A549 (cell line): Measurements from ENCODE around the gene VPS52. TPM values are rescaled to one million over a fixed set of nuclear protein-coding genes. Genes with fewer than 3 reads are reported as not detected.

ENCODE experiments used
- ATAC-seq, 2 experiments: fragments of 200-7000 bp in 1 of 2; fragments of >200 bp in 1 of 2; cut with Nextera tagmentation in 1 of 2; cut with Tn5 transposase in 1 of 2; 3 replicates each; pipeline versions ENCODE4 v1.8.0 to v1.9.1; 2018 to 2020; ENCODE audit warnings: mild to moderate bottlenecking in 1 of 2, moderate library complexity in 1 of 2
- CTCF ChIA-PET: fragments of 300-600 bp; sonication (Branson Sonifier 250); formaldehyde crosslinking; extraction: SDS; loops from one replicate; lab custom pipeline; 2021; ENCODE audit warnings: antibody characterized with exemption, inconsistent platforms; lab: Yijun Ruan, JAX
- POLR2A ChIA-PET: fragments of 350-600 bp; formaldehyde crosslinking; extraction: SDS; loops from one replicate; lab custom pipeline; 2021; ENCODE audit warnings: antibody characterized with exemption, inconsistent platforms; lab: Yijun Ruan, JAX
- DNase-seq, 2 experiments: peaks; one replicate each; pipeline versions ENCODE4 v3.0.0 to v3.0.0-alpha.2; 2011 to 2016; ENCODE audit warnings: low read depth in 1 of 2, low spot score in 1 of 2
- FAIRE-seq: peaks from 2 replicates; lab custom pipeline; 2011; peaks lifted over from hg19 to GRCh38; lab: Jason Lieb, UNC
- H3K27ac ChIP-seq, 2 experiments: fragments of >200 bp; sonication (Bioruptor Twin); formaldehyde crosslinking; 3 replicates each; pipeline ENCODE4 v1.5.1; 2016 to 2017
- H3K4me1 ChIP-seq: fragments of >200 bp; sonication (Bioruptor Twin); formaldehyde crosslinking; 3 replicates; pipeline ENCODE4 v1.6.1; 2016
- H3K4me2 ChIP-seq: fragments of >200 bp; sonication (Bioruptor Twin); formaldehyde crosslinking; 3 replicates; pipeline ENCODE4 v1.6.1; 2016
- H3K4me3 ChIP-seq: fragments of >200 bp; sonication (Bioruptor Twin); formaldehyde crosslinking; 3 replicates; pipeline ENCODE4 v1.5.1; 2016
- H3K9me3 ChIP-seq: fragments of >200 bp; sonication (Bioruptor Twin); formaldehyde crosslinking; 3 replicates; pipeline ENCODE4 v1.6.1; 2016
- BHLHE40 ChIP-seq: IDR thresholded peaks from 2 replicates; pipeline ENCODE4 v1.6.1; 2012; ENCODE audit warnings: low read depth, low read length, inconsistent platforms
- CBX2 ChIP-seq: fragments of 200-600 bp; sonication (generic); IDR thresholded peaks from 2 replicates; pipeline ENCODE4 v1.6.1; 2016; ENCODE audit warnings: low read depth, mild to moderate bottlenecking, borderline replicate concordance
- CBX8 ChIP-seq: fragments of 200-600 bp; sonication (generic); IDR thresholded peaks from 2 replicates; pipeline ENCODE4 v1.6.1; 2016
- CTCF ChIP-seq: fragments of >200 bp; sonication (Bioruptor Twin); formaldehyde crosslinking; IDR thresholded peaks from 3 replicates; pipeline ENCODE4 v1.5.1; 2016
- EHF ChIP-seq: fragments of 250-450 bp; sonication (Bioruptor Pico); IDR thresholded peaks from 2 replicates; pipeline ENCODE4 v1.5.0; 2020; ENCODE audit warnings: mild to moderate bottlenecking
- ESRRA ChIP-seq: fragments of 150-350 bp; IDR thresholded peaks from 2 replicates; pipeline ENCODE4 v1.6.1; 2014; ENCODE audit warnings: mild to moderate bottlenecking, low read length, borderline replicate concordance
- FOSB ChIP-seq: fragments of 250-450 bp; sonication (Bioruptor Pico); IDR thresholded peaks from 2 replicates; pipeline ENCODE4 v1.5.0; 2020; ENCODE audit warnings: mild to moderate bottlenecking, moderate library complexity
- FOSL2 ChIP-seq, 2 experiments: fragments of 450-650 bp in 1 of 2; fragments of >200 bp in 1 of 2; sonication (Bioruptor Twin) in 1 of 2; formaldehyde crosslinking; IDR thresholded peaks; 2 replicates each; pipeline versions ENCODE4 v1.5.0 to v1.6.1; 2016 to 2020; ENCODE audit warnings: mild to moderate bottlenecking in 1 of 2, moderate library complexity in 1 of 2
- FOXS1 ChIP-seq: fragments of 250-450 bp; sonication (Bioruptor Pico); IDR thresholded peaks from 2 replicates; pipeline ENCODE4 v1.5.0; 2020; ENCODE audit warnings: mild to moderate bottlenecking, moderate library complexity
- GATA3 ChIP-seq: IDR thresholded peaks from 2 replicates; pipeline ENCODE4 v1.6.1; 2012; ENCODE audit warnings: borderline replicate concordance
- HDAC2 ChIP-seq: fragments of 200-600 bp; sonication (generic); IDR thresholded peaks from 2 replicates; pipeline ENCODE4 v1.6.1; 2016
- HES2 ChIP-seq: fragments of >200 bp; sonication (Bioruptor Twin); formaldehyde crosslinking; IDR thresholded peaks from 2 replicates; pipeline ENCODE4 v1.6.1; 2016
- HEYL ChIP-seq: fragments of 250-450 bp; sonication (Bioruptor Pico); IDR thresholded peaks from 2 replicates; pipeline ENCODE4 v1.8.0; 2021; ENCODE audit warnings: mild to moderate bottlenecking, moderate library complexity
- HOXB13 ChIP-seq: fragments of 250-450 bp; sonication (Bioruptor Pico); IDR thresholded peaks from 2 replicates; pipeline ENCODE4 v1.5.0; 2020; ENCODE audit warnings: low read depth, mild to moderate bottlenecking, moderate library complexity
- JUN ChIP-seq, 2 experiments: fragments of >200 bp; sonication (Bioruptor Twin); formaldehyde crosslinking; IDR thresholded peaks; 2 replicates in 1 of 2; 3 replicates in 1 of 2; pipeline ENCODE4 v1.6.1; 2016 to 2017
- KDM1A ChIP-seq: fragments of 200-600 bp; sonication (generic); IDR thresholded peaks from 2 replicates; pipeline ENCODE4 v1.6.1; 2016; ENCODE audit warnings: low read depth, mild to moderate bottlenecking
- KDM5A ChIP-seq: fragments of 200-600 bp; sonication (generic); IDR thresholded peaks from 2 replicates; pipeline ENCODE4 v1.6.1; 2016; ENCODE audit warnings: antibody characterized with exemption, mild to moderate bottlenecking
- NR3C1 ChIP-seq: fragments of >200 bp; sonication (Bioruptor Twin); formaldehyde crosslinking; IDR thresholded peaks from 3 replicates; pipeline ENCODE4 v1.6.1; 2017
- PBX3 ChIP-seq: IDR thresholded peaks from 2 replicates; pipeline ENCODE4 v1.6.1; 2012
- PHF8 ChIP-seq: fragments of 200-600 bp; sonication (generic); IDR thresholded peaks from 2 replicates; pipeline ENCODE4 v1.6.1; 2016; ENCODE audit warnings: low read depth, mild to moderate bottlenecking, antibody characterized with exemption, moderate library complexity, borderline replicate concordance
- POLR2A ChIP-seq: IDR thresholded peaks from 2 replicates; pipeline ENCODE4 v1.6.1; 2012; ENCODE audit warnings: mild to moderate bottlenecking, low read length
- POLR2AphosphoS2 ChIP-seq: conservative IDR thresholded peaks from 2 replicates; pipeline ENCODE4 v1.6.1; 2012; ENCODE audit warnings: low read length, improper control_type of control experiment, inconsistent platforms
- RAD21 ChIP-seq, 2 experiments: fragments of >200 bp in 1 of 2; sonication (Bioruptor Twin) in 1 of 2; formaldehyde crosslinking in 1 of 2; IDR thresholded peaks in 1 of 2; conservative IDR thresholded peaks in 1 of 2; 2 replicates in 1 of 2; 3 replicates in 1 of 2; pipeline ENCODE4 v1.6.1; 2012 to 2018; ENCODE audit warnings: inconsistent platforms in 1 of 2
- RFX5 ChIP-seq: fragments of 450-650 bp; IDR thresholded peaks from 2 replicates; pipeline ENCODE4 v1.7.1; 2014; ENCODE audit warnings: antibody characterized with exemption, mild to moderate bottlenecking, moderate library complexity
- RNF2 ChIP-seq: fragments of 200-600 bp; sonication (generic); IDR thresholded peaks from 2 replicates; pipeline ENCODE4 v1.6.1; 2016; ENCODE audit warnings: low read depth, mild to moderate bottlenecking, antibody characterized with exemption, moderate library complexity, borderline replicate concordance
- SMC3 ChIP-seq: fragments of >200 bp; sonication (Bioruptor Twin); formaldehyde crosslinking; IDR thresholded peaks from 3 replicates; pipeline ENCODE4 v1.6.1; 2018; ENCODE audit warnings: inconsistent platforms
- SREBF2 ChIP-seq: fragments of 450-650 bp; IDR thresholded peaks from 2 replicates; pipeline ENCODE4 v1.6.1; 2014; ENCODE audit warnings: mild to moderate bottlenecking, moderate library complexity
- TP53 ChIP-seq: fragments of 250-450 bp; sonication (Bioruptor Pico); IDR thresholded peaks from 2 replicates; pipeline ENCODE4 v1.5.0; 2021; ENCODE audit warnings: mild to moderate bottlenecking, moderate library complexity
- USF2 ChIP-seq: fragments of 450-650 bp; IDR thresholded peaks from 2 replicates; pipeline ENCODE4 v1.6.1; 2014; ENCODE audit warnings: antibody characterized with exemption
- ZFP36 ChIP-seq: fragments of 450-650 bp; IDR thresholded peaks from 2 replicates; pipeline ENCODE4 v1.6.1; 2014; ENCODE audit warnings: borderline replicate concordance; ENCODE audit not compliant: partially characterized antibody
- ZNF302 ChIP-seq: fragments of 250-450 bp; sonication (Bioruptor Pico); IDR thresholded peaks from 2 replicates; pipeline ENCODE4 v1.9.0; 2021; ENCODE audit warnings: inconsistent platforms, mild to moderate bottlenecking, moderate library complexity
- ZSCAN20 ChIP-seq: fragments of 250-450 bp; sonication (Bioruptor Pico); IDR thresholded peaks from 2 replicates; pipeline ENCODE4 v1.8.0; 2022; ENCODE audit warnings: mild to moderate bottlenecking, moderate library complexity
- WGBS: methylation state at CpG from one replicate; pipeline ENCODE4 v1.1.6; 2017; ENCODE audit errors: missing lambda C conversion rate; 5-methylcytosine and 5-hydroxymethylcytosine counted together
- polyA plus RNA-seq, 4 experiments: library from polyadenylated mRNA; depleted of rRNA in 3 of 4; stranded (reverse); fragments of >200 nt; fragmentation: RNase III in 1 of 4; extraction: RNeasy Plus Mini Kit Qiagen cat#74134 plus additional on column Dnase treatment in 1 of 4; gene quantifications; 2 replicates in 3 of 4; 3 replicates in 1 of 4; pipeline ENCODE4 v1.2.3, GENCODE V29; 2011 to 2017
- TF ChIP-seq, protein P1 (sequence below): IDR thresholded peaks from 2 replicates; pipeline ENCODE4 v1.6.1; 2012; ENCODE audit warnings: low read depth, borderline replicate concordance
- TF ChIP-seq, protein P2 (sequence below): fragments of 250-450 bp; sonication (Bioruptor Pico); IDR thresholded peaks from 2 replicates; pipeline ENCODE4 v1.5.0; 2020; ENCODE audit warnings: low read depth, mild to moderate bottlenecking, moderate library complexity
- TF ChIP-seq, protein P3 (sequence below): fragments of >200 bp; sonication (Bioruptor Twin); formaldehyde crosslinking; IDR thresholded peaks from 3 replicates; pipeline ENCODE4 v1.6.1; 2016

Gene VPS52
- polyA plus RNA-seq, 2 of the 4 experiments (the other 2 are of a cell fraction) = 22.8 to 38.9 TPM

GRCh38 chr6:33299237-33299944 is 27.7 kb upstream of the VPS52 start:
- peak overlapping the region; percentile 53 for H3K4me3 ChIP-seq
- FAIRE-seq = no peak
- H3K4me1 ChIP-seq = peaks cover 4% of the 10 kb centered on the region; the same call in 1 of the 3 replicates
- peak overlapping the region; percentile 72 to 98 for H3K27ac ChIP-seq
- POLR2A ChIA-PET = interaction anchor here (0.7 to 1.6 kb wide), 12 partner anchors 9 to 327 kb away, joined by 3 to 20 read pairs (median 4); partner anchors contain the start of genes B3GALT4, PFDN6, RPS18 and TAPBP
- CTCF ChIA-PET = interaction anchor here (0.6 to 3.8 kb wide), 11 partner anchors 9 to 107 kb away, joined by 3 to 40 read pairs (median 6); partner anchors contain the start of genes B3GALT4, PFDN6, RPS18 and TAPBP
- peak; percentile 74 to 89 for DNase-seq
- peak; percentile 80 for ATAC-seq
- under 1% methylated on average over 34 of the region's 54 CpGs for WGBS
- H3K9me3 ChIP-seq = no peaks in the 10 kb centered on the region
- H3K4me2 ChIP-seq = peak overlapping the region; percentile 86
- peak; percentile 77 to 83; a peak in 4 of 5 replicates for TF ChIP-seq JUN (IDR thresholded peaks at IDR 0.05)
- no peak for TF ChIP-seq FOSB (CRISPR knock-in tag)
- TF ChIP-seq, protein P1, sequence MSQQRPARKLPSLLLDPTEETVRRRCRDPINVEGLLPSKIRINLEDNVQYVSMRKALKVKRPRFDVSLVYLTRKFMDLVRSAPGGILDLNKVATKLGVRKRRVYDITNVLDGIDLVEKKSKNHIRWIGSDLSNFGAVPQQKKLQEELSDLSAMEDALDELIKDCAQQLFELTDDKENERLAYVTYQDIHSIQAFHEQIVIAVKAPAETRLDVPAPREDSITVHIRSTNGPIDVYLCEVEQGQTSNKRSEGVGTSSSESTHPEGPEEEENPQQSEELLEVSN = 0 out of 2 replicates have a peak, but pooled peaks have one; percentile 40
- no peak for TF ChIP-seq RNF2
- no peak for TF ChIP-seq EHF
- no peak for TF ChIP-seq HOXB13 (CRISPR knock-in tag)
- TF ChIP-seq FOSL2 (IDR thresholded peaks at IDR 0.05) = no peak
- no peak for TF ChIP-seq FOSL2 (CRISPR knock-in tag; IDR thresholded peaks at IDR 0.05)
- peak; percentile 63 for TF ChIP-seq CTCF
- TF ChIP-seq PHF8 = peak; percentile 49; the same call in 1 of the 2 replicates
- TF ChIP-seq PBX3 = peak; percentile 66; the same call in 1 of the 2 replicates
- 0 out of 2 replicates have a peak, but pooled peaks have one; percentile 73 for TF ChIP-seq POLR2AphosphoS2
- no peak for TF ChIP-seq CBX2
- no peak for TF ChIP-seq HEYL
- TF ChIP-seq RAD21 (conservative IDR thresholded peaks at IDR 0.05 in 1 of 2, IDR thresholded peaks at IDR 0.05 in 1 of 2) = peak; percentile 31; a peak in 1 of 5 replicates
- no peak for TF ChIP-seq SMC3
- no peak for TF ChIP-seq FOXS1 (CRISPR knock-in tag)
- no peak for TF ChIP-seq ESRRA
- TF ChIP-seq, protein P2, sequence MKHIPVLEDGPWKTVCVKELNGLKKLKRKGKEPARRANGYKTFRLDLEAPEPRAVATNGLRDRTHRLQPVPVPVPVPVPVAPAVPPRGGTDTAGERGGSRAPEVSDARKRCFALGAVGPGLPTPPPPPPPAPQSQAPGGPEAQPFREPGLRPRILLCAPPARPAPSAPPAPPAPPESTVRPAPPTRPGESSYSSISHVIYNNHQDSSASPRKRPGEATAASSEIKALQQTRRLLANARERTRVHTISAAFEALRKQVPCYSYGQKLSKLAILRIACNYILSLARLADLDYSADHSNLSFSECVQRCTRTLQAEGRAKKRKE (CRISPR knock-in tag) = no peak
- TF ChIP-seq KDM1A = no peak
- peak; percentile 83 for TF ChIP-seq POLR2A
- TF ChIP-seq GATA3 = no peak
- TF ChIP-seq SREBF2 = no peak
- TF ChIP-seq, protein P3, sequence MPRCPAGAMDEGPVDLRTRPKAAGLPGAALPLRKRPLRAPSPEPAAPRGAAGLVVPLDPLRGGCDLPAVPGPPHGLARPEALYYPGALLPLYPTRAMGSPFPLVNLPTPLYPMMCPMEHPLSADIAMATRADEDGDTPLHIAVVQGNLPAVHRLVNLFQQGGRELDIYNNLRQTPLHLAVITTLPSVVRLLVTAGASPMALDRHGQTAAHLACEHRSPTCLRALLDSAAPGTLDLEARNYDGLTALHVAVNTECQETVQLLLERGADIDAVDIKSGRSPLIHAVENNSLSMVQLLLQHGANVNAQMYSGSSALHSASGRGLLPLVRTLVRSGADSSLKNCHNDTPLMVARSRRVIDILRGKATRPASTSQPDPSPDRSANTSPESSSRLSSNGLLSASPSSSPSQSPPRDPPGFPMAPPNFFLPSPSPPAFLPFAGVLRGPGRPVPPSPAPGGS = peak; percentile 72; the same call in 1 of the 3 replicates
- TF ChIP-seq HDAC2 = no peak
- no peak for TF ChIP-seq ZFP36
- TF ChIP-seq HES2 = no peak
- no peak for TF ChIP-seq ZNF302 (CRISPR knock-in tag)
- no peak for TF ChIP-seq USF2
- TF ChIP-seq TP53 (CRISPR knock-in tag) = no peak
- TF ChIP-seq RFX5 = no peak
- no peak for TF ChIP-seq KDM5A
- TF ChIP-seq BHLHE40 = no peak
- no peak for TF ChIP-seq ZSCAN20 (CRISPR knock-in tag)
- no peak for TF ChIP-seq CBX8
- TF ChIP-seq NR3C1 = no peak
